GM12865 (cell line): ENCODE data around the gene PDSS1.
"Not testable (repeated sequence)": the region's sequence is repeated elsewhere in the genome, so short reads cannot be mapped to it uniquely, and the experiment has no call there.

ENCODE experiments used
- DNase-seq: peaks from one replicate; pipeline ENCODE4 v3.0.0; 2010; ENCODE audit warnings: low read depth
- H3K4me3 ChIP-seq: 2 replicates; pipeline ENCODE4 v1.5.1; 2011; ENCODE audit warnings: mild to moderate bottlenecking, low read depth, low read length, control low read depth
- CTCF ChIP-seq: IDR thresholded peaks from 2 replicates; pipeline ENCODE4 v1.5.1; 2011; ENCODE audit warnings: low read length, control low read depth, low read depth, inconsistent platforms; ENCODE audit not compliant: insufficient read depth; ENCODE audit errors: missing control alignments

The PDSS1 gene

DNA sequence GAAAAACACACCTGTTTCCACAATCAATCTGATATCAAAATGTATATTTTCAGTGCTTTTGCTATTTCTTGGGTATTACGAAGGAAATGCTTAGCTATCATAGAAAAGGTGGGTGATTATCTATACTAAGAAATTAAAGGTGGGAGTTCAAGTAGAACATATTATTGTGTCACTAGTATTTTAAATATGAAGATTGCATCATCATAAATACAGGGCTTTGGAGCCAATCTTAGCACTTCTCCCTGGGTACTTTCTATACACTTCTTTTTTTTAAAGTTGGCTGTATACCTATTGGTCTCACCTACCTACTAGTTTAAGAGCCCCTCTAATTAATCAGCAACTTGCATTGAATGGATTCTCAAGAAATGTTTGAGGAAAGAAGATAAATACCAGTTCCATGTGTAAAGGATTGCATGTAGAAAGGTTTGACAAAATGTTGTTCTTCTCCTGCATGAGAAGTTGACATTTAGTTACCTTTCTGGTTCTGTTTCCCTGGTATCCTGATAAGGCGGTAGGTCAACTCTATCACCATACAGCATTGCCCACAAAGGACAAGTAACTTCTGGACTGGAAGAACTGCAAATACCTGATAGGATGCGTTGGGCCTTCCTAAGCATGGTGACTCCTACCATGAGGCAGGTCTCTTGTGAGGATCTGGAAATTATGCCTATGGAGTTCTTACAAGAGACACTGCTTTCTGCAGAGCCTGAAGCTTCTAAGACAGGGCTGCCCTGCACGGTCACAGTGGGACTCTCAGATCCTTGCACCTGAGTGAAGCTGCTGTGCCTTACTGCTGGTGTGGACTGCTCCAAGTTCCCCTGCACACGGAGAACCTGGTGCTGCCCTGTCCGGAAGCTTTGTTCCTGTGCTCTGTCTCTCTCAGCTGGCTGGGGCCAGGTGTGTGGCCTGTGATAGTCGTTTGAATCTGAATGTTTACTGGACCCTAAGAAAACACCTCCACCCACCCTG is 32.1 kb upstream of the PDSS1 start:
- TF ChIP-seq CTCF: no peak
- DNase-seq: no peak

DNA sequence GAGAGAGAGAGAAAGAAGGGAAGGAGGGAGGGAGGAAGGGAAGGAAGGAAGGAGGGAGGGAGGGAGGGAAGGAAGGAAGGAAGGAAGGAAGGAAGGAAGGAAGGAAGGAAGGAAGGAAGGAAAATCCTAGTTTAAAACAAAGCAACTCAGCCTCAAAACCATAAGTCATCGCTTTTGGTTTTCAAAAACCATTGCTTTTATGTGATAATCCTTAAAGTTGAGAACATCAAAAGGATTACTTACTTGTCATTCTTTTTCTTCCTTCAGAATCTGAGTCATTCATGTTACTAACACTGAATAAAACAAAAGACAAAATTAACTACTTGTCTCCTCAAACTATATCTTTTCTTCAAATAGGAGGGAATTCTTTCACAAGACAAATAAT is 21.6 kb upstream of the PDSS1 start:
- H3K4me3 ChIP-seq: no peak overlapping the region
- no peak for DNase-seq
- TF ChIP-seq CTCF: no peak

More for the DNA sequence above, 32.1 kb upstream of the PDSS1 start:
- H3K4me3 ChIP-seq: no peak overlapping the region

DNA sequence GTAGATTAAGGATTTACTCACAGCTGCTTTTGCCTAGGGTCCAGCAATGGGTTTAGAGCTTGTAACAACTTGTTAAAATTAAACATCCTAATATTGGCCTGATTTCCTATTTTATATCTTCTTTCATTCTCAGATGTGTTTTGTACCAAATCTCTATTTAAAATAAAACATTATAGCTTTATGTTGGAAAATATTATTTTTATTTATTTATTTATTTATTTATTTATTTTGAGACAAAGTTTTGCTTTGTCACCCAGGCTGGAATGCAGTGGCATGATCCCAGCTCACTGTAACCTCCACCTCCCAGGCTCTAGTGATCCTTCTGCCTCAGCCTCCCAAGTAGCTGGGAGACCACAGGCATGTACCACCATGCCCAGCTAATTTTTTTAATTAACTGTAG is 17.9 kb upstream of the PDSS1 start:
- TF ChIP-seq CTCF: no peak
- no peak for DNase-seq

DNA sequence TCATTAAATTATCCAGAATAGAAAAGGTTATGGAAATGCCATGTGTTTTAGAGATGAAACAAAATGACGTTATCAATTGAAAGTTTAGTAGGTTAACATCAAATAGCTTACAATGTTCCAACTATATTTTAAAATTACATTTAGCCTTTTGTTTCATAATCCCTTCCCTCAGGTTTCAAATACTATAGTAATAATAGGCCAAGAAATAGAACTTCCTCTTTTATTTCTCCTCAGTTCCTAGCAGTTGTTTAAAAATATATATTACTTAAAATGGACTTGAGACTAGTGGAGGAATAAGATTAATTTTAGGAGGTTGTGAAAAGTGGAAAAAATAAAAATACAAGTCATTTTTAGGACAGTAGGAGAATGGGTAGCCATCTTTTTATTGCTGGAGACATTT is 16.4 kb upstream of the PDSS1 start:
- no peak for TF ChIP-seq CTCF
- no peak overlapping the region for H3K4me3 ChIP-seq
- DNase-seq: no peak

More for the DNA sequence above, 17.9 kb upstream of the PDSS1 start:
- H3K4me3 ChIP-seq: no peak overlapping the region

DNA sequence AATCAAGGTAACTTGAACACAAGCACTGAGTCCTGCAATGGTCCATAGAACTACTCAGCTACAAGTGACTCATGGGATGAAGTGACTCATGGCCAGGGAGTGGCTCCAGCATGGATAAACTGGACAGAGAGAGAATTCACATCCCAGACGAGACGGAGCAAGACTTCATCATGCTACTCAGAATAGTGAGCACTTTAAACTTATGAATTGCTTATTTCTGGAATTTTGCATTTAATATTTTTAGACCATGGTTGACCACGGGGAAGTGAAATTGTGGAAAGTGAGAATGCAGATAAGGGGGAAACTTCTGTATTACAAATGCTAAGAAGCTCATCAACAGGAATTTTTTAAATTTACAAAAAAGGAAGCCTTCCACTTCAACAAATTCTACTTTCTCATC is 15.5 kb upstream of the PDSS1 start:
- DNase-seq, H3K4me3 ChIP-seq: not testable (repeated sequence)

DNA sequence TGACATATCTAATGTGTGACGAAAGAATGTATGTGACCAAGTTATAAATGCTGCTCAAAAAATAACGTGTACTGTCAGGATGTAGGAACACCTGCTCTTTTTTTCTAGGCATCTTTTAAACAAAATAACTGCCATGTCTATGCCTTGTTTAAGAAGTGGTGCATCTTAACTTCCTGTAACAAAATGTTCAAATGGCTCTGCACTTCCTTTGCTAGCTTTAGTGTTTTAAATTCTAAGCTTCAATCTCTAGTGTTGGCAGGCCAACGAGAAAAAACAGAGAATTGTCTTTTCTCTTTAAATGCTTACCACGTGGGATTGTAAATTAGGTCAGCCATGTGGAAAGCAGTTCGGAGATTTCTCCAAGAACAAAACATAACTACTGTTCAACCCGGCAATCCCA is 14.6 kb upstream of the PDSS1 start:
- DNase-seq: no peak
- TF ChIP-seq CTCF: no peak
- no peak overlapping the region for H3K4me3 ChIP-seq

GRCh38 chr10:26684667-26685264 is 12.7 kb upstream of the PDSS1 start:
- not testable (repeated sequence) for H3K4me3 ChIP-seq
- TF ChIP-seq CTCF: peak; percentile 55
- peak; percentile 51 for DNase-seq
